ENCODE results near the gene ZNF276. TPM values are rescaled to one million over a fixed set of nuclear protein-coding genes. Genes with fewer than 3 reads are reported as not detected.
"Not testable (repeated sequence)": the region's sequence is repeated elsewhere in the genome, so short reads cannot be mapped to it uniquely, and the experiment has no call there.

Gene ZNF276
- 10.1 and 21.6 TPM in 2 replicates for total RNA-seq

- H3K4me3 ChIP-seq (ENCODE audit: low read depth, low read length): peak within 1 kb of the TSS; percentile 69
- DNase-seq (ENCODE audit: low read depth): no peak
- no peak for TF ChIP-seq CTCF (conservative IDR thresholded peaks at IDR 0.05; ENCODE audit: low read depth, low read length)
Observed at GRCh38 chr16:89720813-89721545, at the start of gene ZNF276, which contains the start of gene VPS9D1. TSS of gene ZNF276 (plus strand) at chr16:89721537. CDS start at chr16:89721641, 104 bp downstream. TSS of gene VPS9D1 (minus strand) at chr16:89720898. CDS start at chr16:89720861, 37 bp downstream.

GRCh38 chr16:89671565-89671964 lies 49.8 kb upstream of the ZNF276 start:
- not testable (repeated sequence) for DNase-seq (ENCODE audit: low read depth); H3K4me3 ChIP-seq (ENCODE audit: low read depth, low read length)

- TF ChIP-seq CTCF (conservative IDR thresholded peaks at IDR 0.05; ENCODE audit: low read depth, low read length): no peak
- H3K4me3 ChIP-seq (ENCODE audit: low read depth, low read length): no peak overlapping the region
- DNase-seq (ENCODE audit: low read depth): no peak
Observed at GRCh38 chr16:89672177-89672941, 49.0 kb upstream of the ZNF276 start.

- no peak overlapping the region for H3K4me3 ChIP-seq (ENCODE audit: low read depth, low read length)
- DNase-seq (ENCODE audit: low read depth): no peak
- no peak for TF ChIP-seq CTCF (conservative IDR thresholded peaks at IDR 0.05; ENCODE audit: low read depth, low read length)
Observed at GRCh38 chr16:89678258-89678657, 43.1 kb upstream of the ZNF276 start.

GRCh38 chr16:89685916-89686315 lies 35.4 kb upstream of the ZNF276 start:
- peak overlapping the region; percentile 89 for H3K4me3 ChIP-seq (ENCODE audit: low read depth, low read length)
- DNase-seq (ENCODE audit: low read depth): no peak
- TF ChIP-seq CTCF (conservative IDR thresholded peaks at IDR 0.05; ENCODE audit: low read depth, low read length): no peak

GRCh38 chr16:89686520-89687091 lies 34.7 kb upstream of the ZNF276 start, which contains the start of gene CDK10:
TSS of gene CDK10 (plus strand) at chr16:89686689. CDS start at chr16:89686711, 22 bp downstream.
- H3K4me3 ChIP-seq (ENCODE audit: low read depth, low read length): peak within 1 kb of the TSS; percentile 89
- DNase-seq (ENCODE audit: low read depth): no peak
- no peak for TF ChIP-seq CTCF (conservative IDR thresholded peaks at IDR 0.05; ENCODE audit: low read depth, low read length)
